Fibroblast of pulmonary artery (primary cell): Measurements from ENCODE around the gene SNTG2.

Source experiments
- DNase-seq: peaks from one replicate; pipeline ENCODE4 v3.0.0-alpha.2; 2010; ENCODE audit warnings: low read depth
- H3K4me3 ChIP-seq: replicated peaks from 2 replicates; pipeline ENCODE4 v1.5.1; 2011; ENCODE audit warnings: low read depth, mild to moderate bottlenecking, control low read depth, low read length, moderate library complexity
- TF ChIP-seq, protein P1 (sequence below): IDR thresholded peaks from 2 replicates; pipeline ENCODE4 v1.5.1; 2011; ENCODE audit warnings: mild to moderate bottlenecking, control low read depth, low read length, inconsistent platforms; ENCODE audit errors: missing control alignments

The SNTG2 gene

DNA sequence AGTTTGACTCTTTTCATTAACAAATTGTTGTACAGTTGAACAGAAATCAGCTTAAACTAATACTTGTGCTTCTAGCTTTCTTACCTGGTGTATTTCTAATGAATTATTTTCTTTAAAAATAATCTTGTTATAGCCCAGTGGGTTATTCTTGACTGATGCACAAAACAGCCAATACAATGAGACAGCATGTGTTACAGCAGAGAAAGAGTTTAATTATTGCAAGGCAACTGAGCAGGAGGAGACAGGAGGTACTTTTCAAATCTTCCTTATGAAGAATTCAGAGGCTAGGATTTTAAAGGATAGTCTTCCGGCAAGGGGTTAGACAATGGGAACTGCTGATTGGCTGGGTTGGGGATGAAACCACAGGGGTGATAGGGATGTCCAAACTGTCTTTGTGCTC lies 398.1 kb downstream of the SNTG2 start:
- no peak overlapping the region for H3K4me3 ChIP-seq
- TF ChIP-seq, protein P1, sequence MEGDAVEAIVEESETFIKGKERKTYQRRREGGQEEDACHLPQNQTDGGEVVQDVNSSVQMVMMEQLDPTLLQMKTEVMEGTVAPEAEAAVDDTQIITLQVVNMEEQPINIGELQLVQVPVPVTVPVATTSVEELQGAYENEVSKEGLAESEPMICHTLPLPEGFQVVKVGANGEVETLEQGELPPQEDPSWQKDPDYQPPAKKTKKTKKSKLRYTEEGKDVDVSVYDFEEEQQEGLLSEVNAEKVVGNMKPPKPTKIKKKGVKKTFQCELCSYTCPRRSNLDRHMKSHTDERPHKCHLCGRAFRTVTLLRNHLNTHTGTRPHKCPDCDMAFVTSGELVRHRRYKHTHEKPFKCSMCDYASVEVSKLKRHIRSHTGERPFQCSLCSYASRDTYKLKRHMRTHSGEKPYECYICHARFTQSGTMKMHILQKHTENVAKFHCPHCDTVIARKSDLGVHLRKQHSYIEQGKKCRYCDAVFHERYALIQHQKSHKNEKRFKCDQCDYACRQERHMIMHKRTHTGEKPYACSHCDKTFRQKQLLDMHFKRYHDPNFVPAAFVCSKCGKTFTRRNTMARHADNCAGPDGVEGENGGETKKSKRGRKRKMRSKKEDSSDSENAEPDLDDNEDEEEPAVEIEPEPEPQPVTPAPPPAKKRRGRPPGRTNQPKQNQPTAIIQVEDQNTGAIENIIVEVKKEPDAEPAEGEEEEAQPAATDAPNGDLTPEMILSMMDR = no peak
- no peak for DNase-seq

DNA sequence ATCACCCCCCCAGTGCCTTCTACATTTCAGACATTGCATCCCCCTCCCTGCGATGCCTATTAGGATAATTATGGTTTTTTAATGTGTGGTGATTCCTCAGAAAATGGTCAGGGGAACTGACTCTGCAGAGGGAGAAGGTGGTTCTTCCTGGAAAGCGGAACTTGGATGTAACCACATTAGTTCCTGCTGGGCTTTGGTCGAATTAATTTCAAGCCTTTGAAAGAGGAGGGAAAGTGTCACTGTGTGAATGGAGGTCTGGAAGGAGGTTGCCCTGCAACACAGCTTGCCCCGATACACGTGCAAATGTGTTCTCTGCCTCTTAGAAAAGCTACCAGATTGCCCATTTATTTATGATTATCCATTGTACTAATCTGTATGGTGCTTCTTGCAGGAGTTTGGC lies 399.5 kb downstream of the SNTG2 start:
- DNase-seq = no peak
- no peak overlapping the region for H3K4me3 ChIP-seq
- TF ChIP-seq, protein P1 = no peak

DNA sequence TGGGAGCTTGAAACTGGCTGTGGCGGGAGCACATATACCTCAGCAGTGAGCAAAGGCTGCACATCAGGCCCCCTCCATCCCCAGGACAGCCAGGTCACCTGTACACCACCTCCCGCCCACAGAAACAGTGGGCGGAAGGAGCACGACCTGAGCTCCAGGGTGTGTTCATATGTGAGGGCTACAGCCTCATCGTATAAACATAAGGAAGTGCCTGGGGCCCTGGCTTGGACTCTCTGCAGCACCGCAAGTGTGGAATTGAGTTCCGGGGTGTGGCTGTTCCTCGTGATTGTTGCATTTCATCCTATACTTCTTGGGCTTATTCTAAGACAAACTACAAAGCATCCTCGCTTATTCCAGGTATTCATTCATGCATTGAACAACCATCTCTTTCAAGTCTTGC lies 402.5 kb downstream of the SNTG2 start:
- H3K4me3 ChIP-seq = no peak overlapping the region
- TF ChIP-seq, protein P1 = no peak
- DNase-seq = no peak

DNA sequence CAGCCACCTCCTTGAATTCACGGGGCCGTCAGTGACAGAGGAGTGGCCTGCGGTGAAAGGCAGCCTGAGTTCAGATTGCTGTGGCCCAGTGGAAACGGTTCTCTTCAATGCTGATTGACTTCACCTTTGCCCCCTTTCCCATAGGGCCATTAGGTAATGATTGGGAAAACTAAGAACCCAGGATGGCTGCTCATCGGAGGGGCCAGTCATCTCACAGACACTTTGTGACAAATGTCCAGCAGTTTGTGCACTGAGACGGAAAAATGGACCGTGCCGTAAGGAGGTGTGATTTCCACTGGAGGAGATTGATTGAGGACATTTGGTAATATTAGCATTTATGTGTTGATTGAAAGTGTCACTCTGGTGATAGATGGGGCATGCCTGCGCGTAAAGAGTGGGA lies 402.9 kb downstream of the SNTG2 start:
- no peak overlapping the region for H3K4me3 ChIP-seq
- TF ChIP-seq, protein P1 = no peak
- DNase-seq = no peak

DNA sequence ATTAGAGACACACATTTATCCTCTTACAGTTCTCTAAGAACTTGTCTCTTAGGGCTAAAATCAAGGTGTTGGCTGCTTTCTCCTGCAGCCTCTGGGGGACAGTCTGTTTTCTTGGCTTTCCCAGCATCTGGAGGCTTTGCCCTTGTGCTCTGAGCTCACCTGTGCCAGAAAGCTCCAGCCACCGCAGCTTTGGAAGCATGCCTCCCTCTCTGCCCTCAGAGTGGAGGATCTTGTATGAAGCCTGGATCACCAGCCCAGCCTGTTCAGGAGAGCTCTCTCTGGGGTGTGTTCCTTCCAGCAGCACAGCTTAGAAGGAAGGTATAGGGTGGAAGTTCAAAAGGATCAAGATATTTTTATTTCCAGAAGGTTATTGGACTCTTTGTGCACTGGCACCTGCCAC lies 409.5 kb downstream of the SNTG2 start:
- no peak overlapping the region for H3K4me3 ChIP-seq
- DNase-seq = no peak
- TF ChIP-seq, protein P1 = no peak

DNA sequence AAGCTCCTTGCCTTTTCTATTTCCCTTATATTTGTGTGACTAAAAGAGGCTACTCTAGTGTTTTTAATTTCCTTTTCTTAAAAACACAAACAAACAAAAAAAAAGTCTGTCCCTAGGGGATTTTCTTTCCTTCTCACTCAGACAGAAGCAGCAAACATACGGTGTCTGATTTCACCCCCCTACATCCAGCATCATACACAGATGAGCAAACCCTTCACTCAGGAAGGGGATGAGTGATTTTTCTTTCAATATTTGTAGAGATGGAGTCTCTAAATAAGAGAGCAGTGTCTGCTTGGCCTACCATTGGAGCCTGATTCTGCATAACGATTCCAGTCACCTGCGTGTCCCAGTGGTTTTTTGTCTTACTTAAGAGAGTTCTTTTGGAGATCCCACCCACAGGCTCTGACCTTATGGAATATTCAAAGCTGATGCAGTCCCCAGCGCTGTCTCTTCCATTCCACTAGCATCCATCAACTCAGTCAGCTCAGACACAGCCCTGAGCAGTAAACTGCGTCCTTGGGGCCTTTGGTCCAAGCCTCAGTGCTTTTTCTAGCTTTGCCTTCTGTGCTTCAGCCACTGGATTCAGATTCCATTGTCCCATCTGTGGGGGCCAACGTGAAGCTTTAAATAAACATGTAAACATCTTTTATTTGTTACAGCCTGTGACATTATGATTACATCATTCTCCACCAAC lies 410.1 kb downstream of the SNTG2 start:
- DNase-seq = no peak
- H3K4me3 ChIP-seq = no peak overlapping the region
- TF ChIP-seq, protein P1 = no peak

DNA sequence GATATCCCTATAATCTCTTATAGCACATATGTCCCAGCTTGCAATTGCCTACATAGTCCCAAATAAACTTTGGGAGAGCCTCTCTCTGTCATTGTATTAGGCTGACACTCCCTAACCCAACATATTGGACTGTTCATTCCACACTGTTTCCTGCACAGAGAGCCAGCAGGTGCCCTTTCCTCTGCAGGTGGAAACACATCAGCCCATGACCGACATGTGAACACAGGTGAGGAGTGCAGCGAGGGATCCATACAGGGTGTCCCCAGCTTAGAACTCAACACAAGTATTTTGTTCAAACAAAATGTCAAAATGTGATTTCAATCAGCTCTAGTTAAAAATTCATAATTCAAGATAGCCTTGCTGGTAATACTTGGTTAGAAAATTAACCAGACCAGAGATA lies 412.7 kb downstream of the SNTG2 start:
- H3K4me3 ChIP-seq = no peak overlapping the region
- TF ChIP-seq, protein P1 = no peak
- no peak for DNase-seq
